ENCODE data around the gene GCLM. TPM values are rescaled to one million over a fixed set of nuclear protein-coding genes. Genes with fewer than 3 reads are reported as not detected.

GCLM gene
- total RNA-seq, 1 donor from 2014 or later, result 11.2 TPM

DNA sequence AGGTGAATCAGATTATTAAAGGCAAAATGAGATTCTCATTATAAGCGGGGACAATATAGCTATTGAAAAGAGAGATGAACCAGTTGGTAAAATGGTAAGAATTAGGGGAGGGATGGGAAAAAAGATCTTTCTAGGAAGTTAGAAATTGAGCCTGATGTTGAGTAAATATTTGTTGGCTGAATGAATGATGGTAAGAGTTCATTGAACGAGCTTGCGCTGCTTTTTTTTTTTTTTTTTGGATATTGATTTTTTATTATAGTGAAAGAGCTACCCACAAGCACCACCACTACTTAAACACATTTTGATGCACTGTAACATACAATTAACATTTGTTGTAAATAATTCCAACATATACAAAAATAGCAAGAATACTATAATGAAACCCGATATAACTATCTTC lies 1.1 kb upstream of the GCLM start:
- TF ChIP-seq, protein P1, sequence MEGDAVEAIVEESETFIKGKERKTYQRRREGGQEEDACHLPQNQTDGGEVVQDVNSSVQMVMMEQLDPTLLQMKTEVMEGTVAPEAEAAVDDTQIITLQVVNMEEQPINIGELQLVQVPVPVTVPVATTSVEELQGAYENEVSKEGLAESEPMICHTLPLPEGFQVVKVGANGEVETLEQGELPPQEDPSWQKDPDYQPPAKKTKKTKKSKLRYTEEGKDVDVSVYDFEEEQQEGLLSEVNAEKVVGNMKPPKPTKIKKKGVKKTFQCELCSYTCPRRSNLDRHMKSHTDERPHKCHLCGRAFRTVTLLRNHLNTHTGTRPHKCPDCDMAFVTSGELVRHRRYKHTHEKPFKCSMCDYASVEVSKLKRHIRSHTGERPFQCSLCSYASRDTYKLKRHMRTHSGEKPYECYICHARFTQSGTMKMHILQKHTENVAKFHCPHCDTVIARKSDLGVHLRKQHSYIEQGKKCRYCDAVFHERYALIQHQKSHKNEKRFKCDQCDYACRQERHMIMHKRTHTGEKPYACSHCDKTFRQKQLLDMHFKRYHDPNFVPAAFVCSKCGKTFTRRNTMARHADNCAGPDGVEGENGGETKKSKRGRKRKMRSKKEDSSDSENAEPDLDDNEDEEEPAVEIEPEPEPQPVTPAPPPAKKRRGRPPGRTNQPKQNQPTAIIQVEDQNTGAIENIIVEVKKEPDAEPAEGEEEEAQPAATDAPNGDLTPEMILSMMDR (IDR thresholded peaks at IDR 0.05; ENCODE audit: insufficient read depth, low read length, poor library complexity, severe bottlenecking), result no peak
- Histone ChIP-seq H3K27me3 (ENCODE audit: control insufficient read depth, insufficient read depth, low read length) (no peaks in the 10 kb centered on the region), H3K4me3 (ENCODE audit: low read depth, low read length) (no peak overlapping the region)

DNA sequence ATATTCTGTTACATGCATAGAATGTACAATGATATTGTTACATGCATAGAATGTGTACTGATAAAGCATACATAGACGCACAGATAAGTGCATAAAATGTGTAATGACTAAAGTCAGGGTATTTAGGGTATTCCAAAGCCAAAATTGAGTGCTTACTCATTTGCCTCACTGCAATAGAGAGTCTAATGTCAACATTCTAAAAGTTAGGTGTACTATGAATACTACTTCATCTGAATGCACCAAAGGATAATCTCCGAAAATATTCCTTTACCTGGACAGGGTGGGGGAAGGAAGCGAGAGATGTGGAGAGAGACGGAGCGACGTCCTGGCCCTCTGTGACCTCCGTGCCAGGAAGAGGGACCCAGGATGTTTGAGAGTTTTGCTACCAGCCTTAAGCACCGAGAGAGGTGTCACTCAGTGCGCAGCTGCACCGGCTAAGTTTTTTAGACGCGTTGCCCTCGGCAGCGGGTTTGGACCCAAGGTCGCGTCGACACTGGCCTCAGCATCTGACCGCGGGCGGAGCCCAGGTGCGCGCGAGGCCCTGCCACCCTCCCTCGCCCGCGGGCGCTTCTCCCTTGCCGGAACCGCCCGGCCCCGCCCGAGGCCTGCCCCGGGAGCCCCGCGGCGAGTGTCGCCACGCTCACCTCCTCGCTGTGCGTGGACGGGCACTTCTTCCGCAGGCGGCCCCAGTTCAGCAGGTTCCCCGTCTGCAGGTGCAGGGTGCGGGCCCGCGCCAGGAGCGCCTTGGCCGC lies 660 bp downstream of the GCLM start:
- Histone ChIP-seq H3K36me3 (ENCODE audit: control insufficient read depth, insufficient read depth, low read length) (no peaks in the 10 kb centered on the region), H3K27me3 (ENCODE audit: control insufficient read depth, insufficient read depth, low read length) (no peaks in the 10 kb centered on the region), H3K4me3 (ENCODE audit: low read depth, low read length) (peak overlapping the region; percentile 68)
- DNase-seq (ENCODE audit: low read depth), result no peak
- TF ChIP-seq, protein P1 (IDR thresholded peaks at IDR 0.05; ENCODE audit: insufficient read depth, low read length, poor library complexity, severe bottlenecking), result no peak

More for the DNA sequence above, 1.1 kb upstream of the GCLM start:
- H3K36me3 ChIP-seq (ENCODE audit: control insufficient read depth, insufficient read depth, low read length), result no peaks in the 10 kb centered on the region
- no peak for DNase-seq (ENCODE audit: low read depth)

DNA sequence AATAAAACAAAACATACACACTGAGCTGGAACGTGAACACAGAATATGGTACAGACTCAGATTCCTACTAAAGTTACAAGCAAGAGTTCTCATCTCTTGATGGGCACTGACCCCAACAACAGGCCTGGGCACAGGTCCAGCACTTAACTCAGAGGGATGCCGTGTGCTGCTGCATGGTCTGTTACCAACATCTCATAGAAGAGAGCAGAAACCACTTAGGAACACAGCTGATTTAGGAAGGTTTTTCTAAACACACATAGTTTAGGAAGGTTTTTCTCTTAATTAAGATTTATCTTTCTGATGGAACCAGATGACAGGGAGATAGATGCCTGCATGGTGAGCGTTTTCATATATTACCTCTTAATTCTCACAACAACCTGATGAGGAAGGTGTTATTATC lies 1.5 kb downstream of the GCLM start:
- Histone ChIP-seq H3K36me3 (ENCODE audit: control insufficient read depth, insufficient read depth, low read length) (no peaks in the 10 kb centered on the region), H3K27me3 (ENCODE audit: control insufficient read depth, insufficient read depth, low read length) (no peaks in the 10 kb centered on the region), H3K4me3 (ENCODE audit: low read depth, low read length) (peak overlapping the region; percentile 68)
- no peak for DNase-seq (ENCODE audit: low read depth)
- TF ChIP-seq, protein P1 (IDR thresholded peaks at IDR 0.05; ENCODE audit: insufficient read depth, low read length, poor library complexity, severe bottlenecking), result no peak

DNA sequence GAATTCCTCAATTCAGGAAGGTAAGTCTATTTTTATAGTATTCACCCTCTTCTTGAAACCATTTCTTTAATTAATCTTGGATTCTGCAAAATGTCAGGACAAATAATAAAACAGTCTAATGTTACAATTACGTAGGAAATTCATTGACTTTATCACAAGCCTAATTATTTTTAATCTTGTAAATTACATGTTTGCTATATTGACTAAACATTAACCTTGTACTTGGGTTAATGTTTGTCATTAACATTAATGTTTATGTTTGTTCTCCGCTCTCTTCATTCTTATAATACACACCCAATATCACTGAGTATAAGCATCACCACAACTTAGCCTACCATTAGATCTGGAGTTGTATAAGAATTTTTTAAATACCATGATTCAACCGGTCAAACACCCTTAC lies 2.8 kb downstream of the GCLM start:
- no peak overlapping the region for H3K4me3 ChIP-seq (ENCODE audit: low read depth, low read length)
- DNase-seq (ENCODE audit: low read depth), result no peak

DNA sequence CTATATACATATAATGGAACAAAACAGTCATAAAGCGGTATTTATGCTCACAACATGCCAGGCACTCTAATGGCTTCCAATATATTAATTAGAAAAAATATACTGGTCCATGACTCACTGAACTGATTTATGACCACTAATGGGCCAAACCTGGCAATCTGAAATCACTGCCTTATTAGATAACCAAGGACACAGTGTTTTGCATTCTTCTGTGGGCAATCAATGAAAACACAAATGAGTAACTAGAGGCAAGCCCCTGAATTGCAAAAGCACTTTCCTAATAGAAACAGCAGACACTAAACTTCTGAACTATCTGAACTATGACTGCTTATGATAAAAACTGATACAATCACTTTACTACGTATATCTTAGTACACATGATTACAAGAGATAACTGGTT lies 3.5 kb downstream of the GCLM start:
- Histone ChIP-seq H3K27me3 (ENCODE audit: control insufficient read depth, insufficient read depth, low read length) (no peaks in the 10 kb centered on the region), H3K36me3 (ENCODE audit: control insufficient read depth, insufficient read depth, low read length) (no peaks in the 10 kb centered on the region), H3K4me3 (ENCODE audit: low read depth, low read length) (no peak overlapping the region)
- no peak for DNase-seq (ENCODE audit: low read depth)
- TF ChIP-seq, protein P1 (IDR thresholded peaks at IDR 0.05; ENCODE audit: insufficient read depth, low read length, poor library complexity, severe bottlenecking), result no peak

More for the DNA sequence above, 2.8 kb downstream of the GCLM start:
- TF ChIP-seq, protein P1 (IDR thresholded peaks at IDR 0.05; ENCODE audit: insufficient read depth, low read length, poor library complexity, severe bottlenecking), result no peak
- no peaks in the 10 kb centered on the region for H3K27me3 ChIP-seq (ENCODE audit: control insufficient read depth, insufficient read depth, low read length)
- no peaks in the 10 kb centered on the region for H3K36me3 ChIP-seq (ENCODE audit: control insufficient read depth, insufficient read depth, low read length)

DNA sequence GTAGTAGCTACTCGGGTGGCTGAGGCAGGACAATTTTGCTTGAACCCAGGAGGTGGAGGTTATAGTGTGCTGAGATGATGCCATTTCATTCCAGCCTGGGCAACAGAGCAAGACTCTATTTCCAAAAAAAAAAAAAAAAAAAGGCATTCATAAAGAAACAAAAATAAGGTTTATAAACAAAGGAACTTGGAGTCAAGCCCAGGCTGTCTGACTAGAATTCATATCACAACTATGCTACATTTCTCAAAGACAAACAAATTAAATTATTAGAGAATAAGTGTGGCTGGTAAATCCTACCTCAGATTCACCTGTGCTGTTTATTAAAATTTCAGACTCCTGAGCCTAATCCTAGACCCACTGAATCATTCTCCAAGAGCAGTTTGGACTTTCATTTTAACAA lies 4.2 kb downstream of the GCLM start:
- Histone ChIP-seq H3K27me3 (ENCODE audit: control insufficient read depth, insufficient read depth, low read length) (no peaks in the 10 kb centered on the region), H3K36me3 (ENCODE audit: control insufficient read depth, insufficient read depth, low read length) (no peaks in the 10 kb centered on the region), H3K4me3 (ENCODE audit: low read depth, low read length) (no peak overlapping the region)
- TF ChIP-seq, protein P1 (IDR thresholded peaks at IDR 0.05; ENCODE audit: insufficient read depth, low read length, poor library complexity, severe bottlenecking), result no peak
- no peak for DNase-seq (ENCODE audit: low read depth)
